Activated CD8-positive, alpha-beta T cell treated with anti-CD3 and anti-CD28 coated beads for 36 hours (primary cell): Measurements from ENCODE around the gene NIP7. TPM values are rescaled to one million over a fixed set of nuclear protein-coding genes. Genes with fewer than 3 reads are reported as not detected.
"Not testable (repeated sequence)": the region's sequence is repeated elsewhere in the genome, so short reads cannot be mapped to it uniquely, and the experiment has no call there.

Experiments
- ATAC-seq: fragments of 200-7000 bp; cut with Tn5 transposase; one replicate; pipeline ENCODE4 v1.10.0; 2021; ENCODE audit warnings: mild to moderate bottlenecking, moderate library complexity
- CTCF ChIA-PET: fragments of 350-600 bp; sonication (Branson Sonifier 250); formaldehyde crosslinking; loops from one replicate; lab custom pipeline; 2021; ENCODE audit warnings: antibody characterized with exemption; lab: Charles Lee
- POLR2A ChIA-PET: fragments of 350-600 bp; sonication (Branson Sonifier 250); formaldehyde crosslinking; loops from one replicate; lab custom pipeline; 2021; ENCODE audit warnings: antibody characterized with exemption; lab: Charles Lee
- DNase-seq: peaks from one replicate; pipeline ENCODE4 v3.0.0-alpha.2; 2020
- H3K27ac Mint-ChIP-seq: one replicate; pipeline ENCODE4 v1.8.0; 2021; ENCODE audit warnings: mild to moderate bottlenecking, mixed read lengths
- H3K27me3 Mint-ChIP-seq: one replicate; pipeline ENCODE4 v1.8.0; 2021; ENCODE audit warnings: mixed read lengths
- H3K36me3 Mint-ChIP-seq: one replicate; pipeline ENCODE4 v1.8.0; 2021; ENCODE audit warnings: low read depth, mixed read lengths
- H3K4me1 Mint-ChIP-seq: one replicate; pipeline ENCODE4 v1.8.0; 2021; ENCODE audit warnings: low read depth, mixed read lengths
- H3K4me3 Mint-ChIP-seq: one replicate; pipeline ENCODE4 v1.8.0; 2021; ENCODE audit warnings: mild to moderate bottlenecking, moderate library complexity, mixed read lengths
- H3K9me3 Mint-ChIP-seq: one replicate; pipeline ENCODE4 v1.8.0; 2021; ENCODE audit warnings: mixed read lengths
- CTCF ChIP-seq: fragments of 200-600 bp; IDR thresholded peaks from one replicate; pipeline ENCODE4 v1.8.0; 2022; ENCODE audit warnings: antibody characterized with exemption, mild to moderate bottlenecking
- intact Hi-C: fragments of 100-400 bp; cut with micrococcal nuclease; formaldehyde crosslinking; loops from one replicate; pipeline ENCODE4 v1.10.0; 2022
- total RNA-seq, 2 experiments: library from RNA; stranded (reverse); gene quantifications; one replicate each; pipeline ENCODE4 v1.2.3, GENCODE V29; 2021

NIP7 gene
- 10 to 100 TPM; 37.7 to 41.8 TPM for total RNA-seq

GRCh38 chr16:69339289-69340094 is at the start of gene NIP7, which contains the start of gene COG8:
NIP7 (plus strand) TSS chr16:69339772; CDS start chr16:69339830, 58 bp downstream.
COG8 (minus strand) TSS chr16:69339564; CDS start chr16:69339552, 12 bp downstream.
- DNase-seq, result peak; percentile 96
- ATAC-seq, result peak; percentile 92
- H3K4me3 Mint-ChIP-seq, result peak within 1 kb of the TSS; percentile 97
- peaks cover 65% of the 10 kb centered on the region for H3K36me3 Mint-ChIP-seq
- TF ChIP-seq CTCF, result peak; percentile 70
- intact Hi-C loops, result loop anchor here (1.0 kb wide), 1 partner anchor 9 kb away; the partner anchor contains the start of gene PDF
- ChIA-PET POLR2A (interaction anchor here (0.6 to 6.9 kb wide), 9 partner anchors 10 to 423 kb away, joined by 3 to 72 read pairs (median 3); partner anchors contain the start of gene PDF), CTCF (interaction anchor here (0.7 to 3.3 kb wide), 13 partner anchors 7 to 693 kb away, joined by 3 to 28 read pairs (median 5); partner anchors contain the start of genes NOB1 and PDF)
- no peaks in the 10 kb centered on the region for H3K9me3 Mint-ChIP-seq
- peaks cover 51% of the 10 kb centered on the region for H3K4me1 Mint-ChIP-seq
- H3K27me3 Mint-ChIP-seq, result no peaks in the 10 kb centered on the region
- H3K27ac Mint-ChIP-seq, result peak within 1 kb of the TSS; percentile 99

- POLR2A ChIA-PET, H3K27me3 Mint-ChIP-seq: not testable (repeated sequence)
Observed at GRCh38 chr16:69291657-69292056, 47.9 kb upstream of the NIP7 start.

GRCh38 chr16:69293401-69293800 is 46.2 kb upstream of the NIP7 start:
- TF ChIP-seq CTCF, result no peak
- intact Hi-C loops, result no loop called here
- no peaks in the 10 kb centered on the region for H3K9me3 Mint-ChIP-seq
- peaks cover 5% of the 10 kb centered on the region for H3K4me1 Mint-ChIP-seq
- no peaks in the 10 kb centered on the region for H3K27me3 Mint-ChIP-seq
- CTCF ChIA-PET, result interaction anchor here (0.8 kb wide), 1 partner anchor 143 kb away, joined by 3 read pairs; no protein-coding TSS in a partner anchor
- no peak for DNase-seq
- no peak overlapping the region for H3K4me3 Mint-ChIP-seq
- peak; percentile 53 for ATAC-seq
- H3K27ac Mint-ChIP-seq, result peak overlapping the region; percentile 40
- no peaks in the 10 kb centered on the region for H3K36me3 Mint-ChIP-seq
- POLR2A ChIA-PET, result no interaction called here

More at GRCh38 chr16:69291657-69292056, 47.9 kb upstream of the NIP7 start:
- H3K27ac Mint-ChIP-seq, H3K4me1 Mint-ChIP-seq, CTCF ChIA-PET, H3K9me3 Mint-ChIP-seq, intact Hi-C loops, H3K36me3 Mint-ChIP-seq, ATAC-seq, DNase-seq, H3K4me3 Mint-ChIP-seq: not testable (repeated sequence)

GRCh38 chr16:69294051-69294450 is 45.5 kb upstream of the NIP7 start:
- TF ChIP-seq CTCF, result no peak
- intact Hi-C loops, result no loop called here
- no peaks in the 10 kb centered on the region for H3K27me3 Mint-ChIP-seq
- ChIA-PET CTCF (interaction anchor here (0.8 kb wide), 1 partner anchor 143 kb away, joined by 3 read pairs; no protein-coding TSS in a partner anchor), POLR2A (no interaction called here)
- H3K36me3 Mint-ChIP-seq, result no peaks in the 10 kb centered on the region
- ATAC-seq (no peak), DNase-seq (no peak)
- no peak overlapping the region for H3K4me3 Mint-ChIP-seq
- peaks cover 5% of the 10 kb centered on the region for H3K4me1 Mint-ChIP-seq
- H3K27ac Mint-ChIP-seq, result no peak overlapping the region
- H3K9me3 Mint-ChIP-seq, result no peaks in the 10 kb centered on the region

- intact Hi-C loops, H3K9me3 Mint-ChIP-seq, H3K27me3 Mint-ChIP-seq, H3K27ac Mint-ChIP-seq, CTCF ChIA-PET, DNase-seq, ATAC-seq, H3K36me3 Mint-ChIP-seq, H3K4me1 Mint-ChIP-seq, H3K4me3 Mint-ChIP-seq: not testable (repeated sequence)
- POLR2A ChIA-PET, result interaction anchor here (0.6 kb wide), 1 partner anchor 1514 kb away, joined by 3 read pairs; no protein-coding TSS in a partner anchor
Observed at GRCh38 chr16:69296771-69297170, 42.8 kb upstream of the NIP7 start.

GRCh38 chr16:69298261-69298660 is 41.3 kb upstream of the NIP7 start:
- Mint-ChIP-seq H3K4me3 (no peak overlapping the region), H3K27me3 (no peaks in the 10 kb centered on the region), H3K36me3 (peaks cover 2% of the 10 kb centered on the region), H3K27ac (no peak overlapping the region), H3K4me1 (peaks cover 4% of the 10 kb centered on the region), H3K9me3 (no peaks in the 10 kb centered on the region)
- POLR2A ChIA-PET, result no interaction called here
- no peak for DNase-seq
- intact Hi-C loops, result no loop called here
- CTCF ChIA-PET, result no interaction called here
- no peak for TF ChIP-seq CTCF
- ATAC-seq, result no peak
